ENCODE results near the gene GABRB3.

DNA sequence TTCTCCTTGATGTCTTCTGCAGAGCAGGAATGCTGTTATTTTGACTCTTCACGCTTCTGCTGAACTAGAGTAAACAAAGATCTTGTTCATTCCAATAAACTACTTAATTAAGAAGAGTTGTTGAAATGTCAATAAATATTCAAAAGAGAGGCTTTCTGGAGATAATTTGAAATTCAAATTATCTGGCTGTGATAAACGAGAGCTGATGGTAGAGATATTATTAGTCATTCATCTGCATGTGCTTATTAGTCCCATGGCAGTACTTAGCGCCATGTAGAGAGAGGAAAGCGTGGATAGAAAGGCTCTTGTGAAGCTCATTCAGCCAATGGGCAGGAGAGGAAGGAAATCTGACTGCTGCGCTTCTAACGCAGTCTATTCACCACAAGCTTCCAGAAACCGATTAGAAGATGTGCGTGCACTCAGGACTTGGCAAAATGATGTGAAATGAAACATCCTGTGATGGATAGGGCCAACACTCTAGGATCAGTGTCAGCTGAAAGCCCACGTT is 251.1 kb downstream of the GABRB3 start:
- TF ChIP-seq, protein P1, sequence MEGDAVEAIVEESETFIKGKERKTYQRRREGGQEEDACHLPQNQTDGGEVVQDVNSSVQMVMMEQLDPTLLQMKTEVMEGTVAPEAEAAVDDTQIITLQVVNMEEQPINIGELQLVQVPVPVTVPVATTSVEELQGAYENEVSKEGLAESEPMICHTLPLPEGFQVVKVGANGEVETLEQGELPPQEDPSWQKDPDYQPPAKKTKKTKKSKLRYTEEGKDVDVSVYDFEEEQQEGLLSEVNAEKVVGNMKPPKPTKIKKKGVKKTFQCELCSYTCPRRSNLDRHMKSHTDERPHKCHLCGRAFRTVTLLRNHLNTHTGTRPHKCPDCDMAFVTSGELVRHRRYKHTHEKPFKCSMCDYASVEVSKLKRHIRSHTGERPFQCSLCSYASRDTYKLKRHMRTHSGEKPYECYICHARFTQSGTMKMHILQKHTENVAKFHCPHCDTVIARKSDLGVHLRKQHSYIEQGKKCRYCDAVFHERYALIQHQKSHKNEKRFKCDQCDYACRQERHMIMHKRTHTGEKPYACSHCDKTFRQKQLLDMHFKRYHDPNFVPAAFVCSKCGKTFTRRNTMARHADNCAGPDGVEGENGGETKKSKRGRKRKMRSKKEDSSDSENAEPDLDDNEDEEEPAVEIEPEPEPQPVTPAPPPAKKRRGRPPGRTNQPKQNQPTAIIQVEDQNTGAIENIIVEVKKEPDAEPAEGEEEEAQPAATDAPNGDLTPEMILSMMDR (IDR thresholded peaks at IDR 0.05; ENCODE audit: low read depth, low read length, poor library complexity, severe bottlenecking) = no peak
- no peak for TF ChIP-seq EZH2phosphoT487 (IDR thresholded peaks at IDR 0.05; ENCODE audit: borderline replicate concordance, low read length)

Data from DOHH2 (cell line).